ENCODE data around the gene CDH13.

The CDH13 gene

DNA sequence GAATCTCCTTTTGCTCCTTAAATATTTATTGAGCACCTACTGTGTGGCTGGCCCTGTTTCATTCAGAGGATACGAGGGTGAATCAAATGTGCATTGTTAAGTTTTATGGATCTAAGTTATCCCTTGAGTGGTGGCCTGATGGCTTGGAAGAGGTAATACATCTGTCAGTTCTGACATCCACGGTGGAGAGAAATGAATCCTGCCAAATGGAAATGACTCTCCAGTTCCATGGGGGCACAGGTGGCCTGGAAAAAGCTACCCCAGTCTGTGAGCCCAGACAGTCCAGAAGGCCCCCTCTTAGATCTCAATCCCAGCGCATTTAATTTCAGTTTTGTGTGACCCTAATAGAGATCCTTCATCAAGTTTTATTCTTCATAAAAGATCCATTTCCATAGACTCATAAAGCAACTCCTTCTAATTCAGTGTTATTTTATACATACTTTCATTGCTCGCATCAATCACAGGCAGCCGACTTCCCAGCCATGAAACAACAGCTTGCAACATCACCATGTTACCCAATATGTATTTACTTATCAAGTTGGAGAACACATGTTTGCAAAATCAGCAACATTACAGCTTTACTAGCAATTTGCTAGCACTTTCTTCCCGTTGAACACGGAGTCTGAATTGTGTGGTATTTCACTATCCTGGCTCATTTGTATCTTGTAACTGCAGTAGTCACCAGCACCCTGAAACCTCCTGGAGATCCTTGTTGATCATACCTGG is 846.2 kb downstream of the CDH13 start:
- no peak for DNase-seq

- no peak for DNase-seq
Observed at GRCh38 chr16:83473926-83474650, 847.3 kb downstream of the CDH13 start.

GRCh38 chr16:83475108-83475507 is 848.3 kb downstream of the CDH13 start:
- no peak for DNase-seq

GRCh38 chr16:83481589-83481988 is 854.8 kb downstream of the CDH13 start:
- no peak for DNase-seq

- no peak for DNase-seq
Observed at GRCh38 chr16:83482545-83483162, 855.9 kb downstream of the CDH13 start.

DNA sequence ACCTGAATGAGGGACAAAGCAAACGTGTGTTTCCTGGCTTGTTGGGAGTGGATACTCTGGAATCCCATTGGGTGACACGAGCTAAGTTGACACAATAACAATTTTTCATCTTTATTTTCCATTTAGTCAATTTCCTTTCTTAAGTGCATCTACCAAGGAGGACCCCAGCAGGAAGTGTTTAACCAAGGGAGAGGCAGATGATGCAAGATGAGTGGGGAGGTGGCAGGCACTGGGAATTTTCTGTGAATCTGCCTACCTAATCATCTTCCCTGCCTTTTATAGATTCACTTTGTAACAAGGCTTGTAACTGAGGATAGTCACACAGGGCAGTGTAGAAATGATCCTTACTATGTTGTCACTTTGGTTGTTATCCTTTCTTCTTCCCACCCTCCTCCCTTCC is 863.3 kb downstream of the CDH13 start:
- no peak for DNase-seq

GRCh38 chr16:83494459-83494858 is 867.7 kb downstream of the CDH13 start:
- DNase-seq = no peak

DNA sequence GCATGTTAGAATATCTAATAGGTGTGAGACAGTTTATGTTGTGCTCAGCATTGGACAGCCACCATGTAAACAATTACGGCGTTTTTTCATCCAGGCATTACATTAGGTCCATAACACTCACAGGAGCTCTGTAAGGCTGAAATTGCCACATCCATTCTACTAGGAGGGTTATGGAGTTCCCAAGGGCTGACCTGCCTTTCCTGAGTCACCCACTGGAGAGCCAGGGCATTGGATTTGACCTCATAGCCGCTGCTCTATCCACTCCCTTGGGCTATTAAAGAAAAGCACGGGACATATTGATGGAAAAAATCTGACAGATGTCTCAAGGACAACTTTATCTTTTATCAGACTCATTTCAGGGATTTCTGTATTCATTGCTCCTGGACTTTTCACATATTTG is 874.7 kb downstream of the CDH13 start:
- no peak for DNase-seq

DNA sequence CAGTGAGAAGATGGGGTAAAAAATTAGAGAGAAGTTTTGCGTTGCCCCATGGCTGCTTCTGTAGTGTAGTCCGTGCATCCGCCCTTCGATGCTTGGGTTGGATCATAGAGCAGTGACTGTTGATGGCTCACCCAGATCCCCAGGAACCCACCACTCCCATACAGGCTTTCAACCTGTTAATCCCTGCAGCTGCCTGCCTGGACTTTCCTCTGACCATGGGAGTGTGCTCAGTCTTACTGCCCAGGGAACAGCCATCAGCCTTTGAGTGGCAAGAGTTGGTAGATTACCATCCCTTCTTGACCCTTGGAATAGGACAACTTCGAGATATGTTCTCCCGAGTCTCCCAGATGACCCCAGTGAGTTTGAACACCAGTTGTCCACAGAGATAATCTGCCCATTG is 881.5 kb downstream of the CDH13 start:
- no peak for DNase-seq

DNA sequence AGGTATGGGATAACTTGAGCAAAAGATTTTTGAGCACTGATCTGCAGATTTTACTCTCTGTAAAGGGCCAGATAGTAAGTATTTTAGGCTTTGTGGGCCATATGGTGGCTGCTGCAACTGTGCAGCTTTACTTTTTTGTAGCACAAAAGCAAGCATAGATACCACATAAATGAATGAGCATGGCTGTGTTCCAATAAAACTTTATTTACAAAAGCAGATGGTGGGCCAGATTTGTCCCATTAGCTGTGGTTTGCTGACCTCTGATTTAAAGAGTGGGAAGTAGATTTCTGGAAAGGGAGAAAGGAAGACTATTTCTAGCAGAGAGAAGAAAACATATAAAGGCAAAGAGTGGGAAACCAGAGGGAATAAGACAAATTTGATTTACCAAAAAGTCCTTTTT is 882.5 kb downstream of the CDH13 start:
- DNase-seq = no peak

- DNase-seq = no peak
Observed at GRCh38 chr16:83510906-83511305, 884.1 kb downstream of the CDH13 start.

DNA sequence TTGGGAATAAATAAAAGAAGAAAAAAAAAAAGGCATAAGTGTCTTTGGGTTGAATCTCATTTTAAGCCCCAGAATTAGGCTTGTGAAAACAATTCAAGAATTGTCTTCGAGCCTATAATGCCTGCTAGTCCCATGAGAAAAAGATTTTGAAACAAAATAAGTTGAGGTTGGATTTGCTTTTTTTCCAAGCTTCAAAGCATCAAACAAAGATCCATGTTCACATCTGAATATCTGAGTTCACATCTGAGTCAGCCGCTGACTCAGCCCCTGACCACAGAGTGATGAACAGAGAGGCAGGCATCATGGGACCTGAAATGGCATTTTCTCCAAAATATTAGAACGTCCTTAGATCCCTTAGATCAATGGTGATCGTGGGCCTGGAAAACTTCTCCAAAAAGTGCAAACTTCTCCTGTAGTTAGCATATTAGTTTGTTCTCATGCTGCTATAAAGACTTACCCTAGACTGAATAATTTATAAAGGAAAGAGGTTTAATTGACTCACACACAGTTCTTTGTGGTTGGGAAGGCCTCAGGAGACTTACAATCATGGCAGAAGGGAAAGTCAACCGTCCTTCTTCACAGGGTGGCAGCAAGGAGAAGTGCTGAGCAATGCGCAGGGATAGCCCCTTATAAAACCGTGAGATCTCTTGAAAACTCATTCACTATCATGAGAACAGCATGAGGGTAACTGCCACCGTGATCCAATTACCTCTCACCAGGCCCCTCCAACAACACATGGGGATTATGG is 886.4 kb downstream of the CDH13 start:
- DNase-seq = no peak

GRCh38 chr16:83515395-83515794 is 888.6 kb downstream of the CDH13 start:
- no peak for DNase-seq

- no peak for DNase-seq
Observed at GRCh38 chr16:83516931-83517330, 890.2 kb downstream of the CDH13 start.

DNA sequence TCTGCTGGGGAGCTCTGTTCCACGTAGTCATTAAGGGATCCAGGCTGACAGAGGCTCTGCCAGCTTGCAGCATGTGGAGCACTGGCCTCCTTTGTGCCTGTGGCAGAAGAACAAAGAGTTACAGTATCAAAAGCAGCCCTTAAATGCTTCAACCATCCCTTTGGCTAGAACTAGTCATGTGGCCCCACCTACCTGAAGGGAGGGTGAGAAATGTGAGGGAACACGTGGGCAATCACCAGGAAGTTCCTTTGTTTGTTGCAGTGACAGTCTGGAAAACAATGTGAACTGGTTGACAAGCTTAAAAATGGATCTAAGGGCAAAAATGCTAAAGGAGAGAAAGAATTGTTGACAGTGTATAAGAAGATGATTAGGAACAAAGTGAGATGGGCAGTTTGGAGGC is 890.6 kb downstream of the CDH13 start:
- DNase-seq = no peak

GRCh38 chr16:83520596-83520995 is 893.8 kb downstream of the CDH13 start:
- DNase-seq = no peak

DNA sequence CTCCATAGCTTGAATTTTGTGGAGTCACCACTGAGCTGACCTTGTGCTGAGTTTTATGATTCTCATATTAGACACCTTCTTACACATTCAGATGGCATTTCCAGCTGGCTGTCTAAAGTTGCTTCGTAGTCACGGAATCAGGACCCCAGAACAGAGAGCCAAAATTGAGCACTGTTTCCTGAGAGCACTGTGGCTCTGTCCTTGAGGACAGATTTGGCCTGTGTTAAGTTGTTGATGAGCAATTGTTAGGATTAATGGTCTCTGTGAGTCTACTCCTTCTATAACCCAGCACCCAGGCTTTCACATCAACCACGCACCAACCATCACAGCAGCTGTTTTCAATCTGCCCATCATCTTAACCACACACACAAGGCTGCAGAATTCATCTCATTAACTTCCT is 903.5 kb downstream of the CDH13 start:
- DNase-seq = no peak

GRCh38 chr16:83532634-83533033 is 905.9 kb downstream of the CDH13 start:
- DNase-seq = no peak

DNA sequence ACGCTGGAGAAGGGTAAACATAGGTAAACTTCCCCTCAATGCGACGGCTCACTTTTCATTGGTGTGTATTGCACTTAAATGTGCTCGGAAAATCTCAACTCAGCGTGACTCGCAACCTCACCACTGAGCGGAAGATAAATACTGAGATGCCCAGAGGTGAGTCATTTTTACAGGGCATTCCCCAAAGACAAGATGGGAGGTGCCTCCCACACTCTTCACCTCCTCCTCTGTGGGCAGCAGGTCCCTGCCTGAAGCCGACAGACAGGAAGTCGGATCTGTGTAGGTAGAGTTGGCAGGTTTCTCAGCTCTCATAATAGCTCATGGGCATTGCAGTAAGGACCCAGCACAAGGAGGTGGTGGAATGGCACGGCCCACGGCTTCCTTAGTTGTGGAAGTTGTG is 906.4 kb downstream of the CDH13 start:
- no peak for DNase-seq

- DNase-seq = no peak
Observed at GRCh38 chr16:83538707-83539106, 911.9 kb downstream of the CDH13 start.

- DNase-seq = no peak
Observed at GRCh38 chr16:83539736-83540490, 913.1 kb downstream of the CDH13 start.

DNA sequence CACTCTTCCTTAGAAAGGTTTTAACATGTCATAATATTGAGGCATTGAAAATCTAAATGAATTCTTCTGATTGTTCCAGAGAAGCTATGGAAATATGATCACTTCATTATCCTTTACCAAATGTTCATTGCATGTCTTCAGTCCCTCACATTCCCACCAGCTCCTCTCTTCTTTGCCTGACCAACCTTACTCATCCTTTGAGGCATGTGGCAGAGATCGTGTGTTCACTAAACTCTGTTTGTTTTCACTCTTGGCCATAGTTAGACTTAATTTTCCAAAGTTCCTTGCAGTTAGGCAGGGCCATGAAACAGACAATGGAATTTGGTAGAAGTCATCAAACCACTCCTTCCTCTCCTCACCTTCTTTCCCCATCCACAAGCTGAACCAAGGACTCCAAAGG is 914.5 kb downstream of the CDH13 start:
- no peak for DNase-seq

DNA sequence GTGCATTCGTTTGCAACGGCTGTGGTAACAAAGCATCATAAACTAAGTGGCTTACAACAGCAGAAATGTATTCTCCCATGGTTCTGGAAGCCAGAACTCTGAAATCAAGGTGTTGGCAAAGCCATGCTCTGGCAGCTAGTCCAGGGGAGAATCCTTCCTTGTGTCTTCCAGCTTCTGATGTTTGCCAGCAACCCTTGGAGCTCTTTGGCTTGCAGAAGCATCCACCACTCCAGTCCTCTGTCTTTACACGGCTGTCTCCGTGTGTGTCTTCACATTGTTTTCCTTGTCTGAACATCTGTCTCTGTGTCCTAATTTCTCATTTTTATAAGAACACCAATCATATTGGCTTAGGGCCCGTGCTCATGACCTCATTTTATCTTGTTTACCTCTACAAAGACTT is 915.7 kb downstream of the CDH13 start:
- DNase-seq = no peak

Measured in suppressor macrophage treated with lipopolysaccharide for 1 hour (primary cell).